GM19238 (cell line): Measurements from ENCODE around the gene CHCHD6.
"Not testable (repeated sequence)": the region's sequence is repeated elsewhere in the genome, so short reads cannot be mapped to it uniquely, and the experiment has no call there.

ENCODE experiments used
- DNase-seq: peaks from one replicate; pipeline ENCODE4 v3.0.0; 2011; ENCODE audit warnings: low spot score; ENCODE audit not compliant: insufficient read length

The CHCHD6 gene

GRCh38 chr3:126766653-126767052 is 62.6 kb downstream of the CHCHD6 start:
- no peak for DNase-seq

- no peak for DNase-seq
These were observed 64.9 kb downstream of the CHCHD6 start for GRCh38 chr3:126768903-126769302.

- DNase-seq, result no peak
These were observed 66.1 kb downstream of the CHCHD6 start for GRCh38 chr3:126770096-126770495.

GRCh38 chr3:126773167-126773566 is 69.1 kb downstream of the CHCHD6 start:
- DNase-seq, result no peak

- no peak for DNase-seq
These were observed 69.7 kb downstream of the CHCHD6 start for GRCh38 chr3:126773783-126774182.

GRCh38 chr3:126777366-126777765 is 73.3 kb downstream of the CHCHD6 start:
- DNase-seq, result no peak

- no peak for DNase-seq
These were observed 76.6 kb downstream of the CHCHD6 start for GRCh38 chr3:126780666-126781065.

- DNase-seq, result no peak
These were observed 77.4 kb downstream of the CHCHD6 start for GRCh38 chr3:126781406-126781805.

- DNase-seq, result no peak
These were observed 78.0 kb downstream of the CHCHD6 start for GRCh38 chr3:126781889-126782491.

GRCh38 chr3:126782536-126782935 is 78.5 kb downstream of the CHCHD6 start:
- no peak for DNase-seq

- no peak for DNase-seq
These were observed 80.2 kb downstream of the CHCHD6 start for GRCh38 chr3:126784254-126784653.

- DNase-seq, result not testable (repeated sequence)
These were observed 87.3 kb downstream of the CHCHD6 start for GRCh38 chr3:126791320-126791719.

GRCh38 chr3:126792998-126793397 is 89.0 kb downstream of the CHCHD6 start:
- DNase-seq, result no peak

GRCh38 chr3:126797563-126797962 is 93.5 kb downstream of the CHCHD6 start:
- no peak for DNase-seq

GRCh38 chr3:126798521-126798920 is 94.5 kb downstream of the CHCHD6 start:
- DNase-seq, result no peak

- DNase-seq, result no peak
These were observed 95.1 kb downstream of the CHCHD6 start for GRCh38 chr3:126799099-126799498.

GRCh38 chr3:126801312-126801711 is 97.3 kb downstream of the CHCHD6 start:
- DNase-seq, result not testable (repeated sequence)

GRCh38 chr3:126807795-126808194 is 103.8 kb downstream of the CHCHD6 start:
- DNase-seq, result no peak

- DNase-seq, result no peak
These were observed 107.5 kb downstream of the CHCHD6 start for GRCh38 chr3:126811530-126811929.

- no peak for DNase-seq
These were observed 112.3 kb downstream of the CHCHD6 start for GRCh38 chr3:126816298-126816697.

GRCh38 chr3:126816986-126817777 is 113.1 kb downstream of the CHCHD6 start:
- no peak for DNase-seq

GRCh38 chr3:126817781-126818180 is 113.7 kb downstream of the CHCHD6 start:
- DNase-seq, result no peak
